OCI-LY7 (cell line): ENCODE data around the gene KRTAP1-1.

Experiments
- EZH2phosphoT487 ChIP-seq: fragments of 200-600 bp; sonication (generic); IDR thresholded peaks from 2 replicates; pipeline ENCODE4 v1.6.1; 2018; ENCODE audit warnings: low read depth, borderline replicate concordance, mild to moderate bottlenecking, mixed run types, antibody characterized with exemption, low read length, moderate library complexity, mixed read lengths
- TF ChIP-seq, protein P1 (sequence below): fragments of 200-600 bp; sonication (generic); conservative IDR thresholded peaks from 2 replicates; pipeline ENCODE4 v1.5.1; 2014; ENCODE audit warnings: mild to moderate bottlenecking, antibody characterized with exemption, low read length, moderate library complexity, mixed read lengths

DNA sequence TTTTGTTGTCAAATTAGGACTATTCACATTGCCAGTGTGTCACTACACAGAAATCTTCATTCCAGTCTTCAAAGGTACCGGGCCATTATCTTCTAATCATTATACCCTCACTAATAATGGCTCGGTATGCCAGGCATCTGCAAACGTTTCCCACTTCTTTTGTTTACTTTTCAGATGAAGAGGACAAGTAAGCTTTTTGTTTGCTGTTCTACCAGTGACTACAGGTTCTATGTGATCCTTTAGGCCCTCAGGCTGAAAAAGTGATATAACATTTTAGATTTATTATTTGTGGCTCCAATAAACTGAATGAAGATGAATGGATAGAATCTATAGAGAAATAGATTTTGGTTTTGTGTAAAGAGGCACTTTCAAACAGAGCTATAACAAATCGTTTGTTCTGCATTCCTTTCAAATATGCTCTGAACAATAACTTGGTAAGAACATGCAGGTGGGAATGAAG, 31.9 kb downstream of the KRTAP1-1 start:
- TF ChIP-seq, protein P1, sequence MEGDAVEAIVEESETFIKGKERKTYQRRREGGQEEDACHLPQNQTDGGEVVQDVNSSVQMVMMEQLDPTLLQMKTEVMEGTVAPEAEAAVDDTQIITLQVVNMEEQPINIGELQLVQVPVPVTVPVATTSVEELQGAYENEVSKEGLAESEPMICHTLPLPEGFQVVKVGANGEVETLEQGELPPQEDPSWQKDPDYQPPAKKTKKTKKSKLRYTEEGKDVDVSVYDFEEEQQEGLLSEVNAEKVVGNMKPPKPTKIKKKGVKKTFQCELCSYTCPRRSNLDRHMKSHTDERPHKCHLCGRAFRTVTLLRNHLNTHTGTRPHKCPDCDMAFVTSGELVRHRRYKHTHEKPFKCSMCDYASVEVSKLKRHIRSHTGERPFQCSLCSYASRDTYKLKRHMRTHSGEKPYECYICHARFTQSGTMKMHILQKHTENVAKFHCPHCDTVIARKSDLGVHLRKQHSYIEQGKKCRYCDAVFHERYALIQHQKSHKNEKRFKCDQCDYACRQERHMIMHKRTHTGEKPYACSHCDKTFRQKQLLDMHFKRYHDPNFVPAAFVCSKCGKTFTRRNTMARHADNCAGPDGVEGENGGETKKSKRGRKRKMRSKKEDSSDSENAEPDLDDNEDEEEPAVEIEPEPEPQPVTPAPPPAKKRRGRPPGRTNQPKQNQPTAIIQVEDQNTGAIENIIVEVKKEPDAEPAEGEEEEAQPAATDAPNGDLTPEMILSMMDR = no peak
- no peak for TF ChIP-seq EZH2phosphoT487
